NCI-H187 (cell line): ENCODE results near the gene NCF4.

Experiments used
- DNase-seq, 2 experiments: peaks; one replicate each; lab custom pipeline; 2025; lab: John Stamatoyannopoulos, UW

The NCF4 gene

DNA sequence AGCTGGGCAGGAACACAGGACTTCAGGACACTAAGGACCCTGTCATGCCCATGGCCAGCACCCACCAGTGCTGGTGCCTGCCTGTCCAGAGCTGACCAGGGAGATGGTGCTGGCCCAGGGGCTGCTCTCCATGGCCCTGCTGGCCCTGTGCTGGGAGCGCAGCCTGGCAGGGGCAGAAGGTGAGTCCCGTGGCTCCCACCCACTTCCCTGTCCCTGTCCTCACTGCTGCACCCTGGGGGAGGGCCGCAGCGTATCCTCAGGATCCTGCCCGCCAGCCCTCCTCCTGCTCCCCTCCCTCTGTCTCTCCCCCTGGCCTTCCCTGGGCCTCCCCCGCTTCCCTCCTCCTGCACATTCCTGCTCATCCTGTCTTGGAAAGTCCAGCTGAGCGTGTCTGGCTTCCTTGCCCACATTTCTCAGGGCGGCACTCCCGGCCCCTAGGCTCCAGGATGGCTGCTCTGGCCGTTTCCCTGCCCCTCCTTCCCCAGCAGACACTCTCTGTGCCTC is 61.4 kb downstream of the NCF4 start:
- DNase-seq, result no peak

DNA sequence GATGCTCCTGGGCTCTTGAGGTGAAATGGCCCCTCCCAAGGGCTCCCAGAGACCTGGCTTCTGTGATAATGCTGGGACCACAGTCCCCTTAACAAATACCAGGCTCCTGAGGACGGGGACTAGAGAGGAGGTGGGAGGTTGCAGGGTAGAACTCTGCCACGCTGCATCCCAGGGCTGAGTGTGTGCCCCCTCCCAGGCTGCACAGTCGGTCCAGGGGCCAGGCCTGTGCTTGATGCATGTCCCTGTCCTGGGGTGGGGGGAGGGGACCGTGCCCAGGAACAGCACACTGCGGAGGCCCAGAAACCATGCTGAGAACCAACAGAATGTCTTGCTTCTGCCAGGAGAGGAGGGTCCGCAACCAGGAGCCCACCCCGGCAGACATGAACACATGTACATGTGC is 61.9 kb downstream of the NCF4 start:
- no peak for DNase-seq

DNA sequence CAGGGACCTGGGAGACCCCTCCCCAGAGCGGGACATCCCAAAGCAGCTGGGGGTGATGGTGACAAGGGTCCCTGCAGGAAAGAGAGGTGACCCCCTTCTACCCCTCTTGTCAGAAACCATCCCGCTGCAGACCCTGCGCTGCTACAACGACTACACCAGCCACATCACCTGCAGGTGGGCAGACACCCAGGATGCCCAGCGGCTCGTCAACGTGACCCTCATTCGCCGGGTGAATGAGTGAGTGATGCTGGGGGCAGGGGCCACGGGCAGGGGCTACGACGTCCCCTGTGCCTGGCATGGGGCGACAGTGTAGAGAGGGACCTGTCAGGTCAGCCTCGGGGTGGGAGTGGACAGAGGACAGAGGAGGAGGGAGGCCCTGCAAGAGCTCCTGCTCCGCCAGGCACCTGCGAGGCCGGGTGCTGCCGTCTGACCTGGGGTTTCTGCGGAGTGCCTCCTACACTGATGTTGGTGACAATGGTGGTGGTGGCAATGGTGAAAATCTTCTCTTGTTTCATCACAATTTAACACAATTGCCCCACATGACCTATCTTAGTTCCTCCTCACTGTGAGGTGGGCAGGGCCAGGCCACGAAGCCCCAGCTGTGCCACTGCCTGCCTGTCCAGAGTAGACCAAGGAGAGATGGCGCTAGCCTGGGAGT is 62.5 kb downstream of the NCF4 start:
- no peak for DNase-seq

DNA sequence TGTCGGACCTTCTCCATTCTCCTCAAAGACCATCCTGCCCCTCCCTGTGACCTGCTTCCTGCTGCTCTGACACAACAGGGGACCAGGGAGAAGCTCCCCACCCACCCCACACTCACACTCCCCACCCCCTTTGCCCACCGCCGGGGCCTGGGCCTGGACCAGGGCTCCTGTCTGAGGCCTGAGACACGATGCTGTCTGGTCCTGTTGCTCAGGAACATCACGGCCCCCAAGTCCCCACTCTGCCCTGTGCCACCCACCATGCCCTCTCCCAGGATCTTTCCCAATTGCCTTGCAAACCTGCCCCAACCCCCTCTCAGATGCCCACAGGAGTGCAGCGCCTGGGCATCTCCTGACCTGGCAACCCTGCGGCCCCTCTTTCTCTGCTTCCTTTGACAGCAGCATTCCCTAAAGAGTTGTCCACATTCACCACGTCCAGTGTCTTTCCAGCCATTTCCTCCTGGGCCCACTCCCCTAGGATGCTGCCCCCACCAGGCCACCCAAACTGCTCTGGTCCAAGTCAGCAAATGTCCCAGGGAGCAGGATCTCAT is 63.4 kb downstream of the NCF4 start:
- DNase-seq, result no peak

DNA sequence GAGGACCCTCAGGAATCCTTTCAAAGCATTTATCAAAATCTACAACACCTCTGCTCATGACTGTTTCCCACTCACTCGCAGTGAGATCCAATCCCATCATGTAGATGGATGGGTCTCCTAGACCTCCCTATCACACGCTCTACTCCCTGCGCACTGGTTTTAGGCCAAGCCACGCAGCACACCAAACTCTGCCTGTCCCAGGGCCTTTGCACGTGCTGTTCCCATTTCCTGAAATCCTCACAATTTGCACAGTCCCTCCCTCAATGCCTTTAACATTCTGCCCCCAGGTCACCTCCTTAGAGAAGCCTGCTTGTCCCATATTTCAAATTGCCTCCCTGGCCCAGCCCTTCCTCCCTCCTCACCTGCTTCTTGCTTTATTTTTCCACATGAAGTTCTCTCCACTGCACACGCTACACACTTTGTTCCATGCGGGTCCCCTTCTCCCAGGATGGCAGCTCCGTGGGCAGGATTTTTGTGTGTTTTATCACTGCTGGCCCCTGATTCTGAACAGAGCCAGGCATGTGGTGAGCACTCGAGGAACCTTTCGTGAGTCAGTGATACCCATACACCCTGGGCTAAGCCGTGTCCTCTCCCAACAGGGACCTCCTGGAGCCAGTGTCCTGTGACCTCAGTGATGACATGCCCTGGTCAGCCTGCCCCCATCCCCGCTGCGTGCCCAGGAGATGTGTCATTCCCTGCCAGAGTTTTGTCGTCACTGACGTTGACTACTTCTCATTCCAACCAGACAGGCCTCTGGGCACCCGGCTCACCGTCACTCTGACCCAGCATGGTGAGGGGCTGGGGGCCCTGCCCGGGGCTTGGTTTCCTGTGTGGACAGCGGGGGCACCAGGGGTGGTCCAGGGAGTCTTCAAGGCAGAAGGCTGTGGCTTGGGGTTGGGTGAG is 64.8 kb downstream of the NCF4 start:
- no peak for DNase-seq

DNA sequence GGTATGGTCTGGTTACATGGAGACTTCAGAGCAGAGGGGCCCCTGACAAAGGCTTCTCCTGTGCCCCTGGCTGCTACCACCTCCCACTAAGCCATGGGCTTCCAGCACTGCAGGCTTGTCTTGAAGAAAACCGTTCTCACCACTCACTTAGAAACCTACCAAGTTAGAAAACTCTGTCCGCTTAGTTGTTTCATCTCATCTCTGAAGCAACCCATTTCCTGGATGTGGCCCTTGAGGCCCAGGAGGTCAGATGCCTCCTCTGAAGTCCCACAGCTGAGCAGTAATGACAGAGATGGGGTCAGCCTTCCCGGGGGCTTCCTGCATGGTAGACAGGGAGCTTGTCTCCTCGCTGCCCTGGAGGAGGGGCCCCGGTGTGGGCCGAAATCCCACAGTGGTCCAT is 65.5 kb downstream of the NCF4 start:
- DNase-seq, result no peak

DNA sequence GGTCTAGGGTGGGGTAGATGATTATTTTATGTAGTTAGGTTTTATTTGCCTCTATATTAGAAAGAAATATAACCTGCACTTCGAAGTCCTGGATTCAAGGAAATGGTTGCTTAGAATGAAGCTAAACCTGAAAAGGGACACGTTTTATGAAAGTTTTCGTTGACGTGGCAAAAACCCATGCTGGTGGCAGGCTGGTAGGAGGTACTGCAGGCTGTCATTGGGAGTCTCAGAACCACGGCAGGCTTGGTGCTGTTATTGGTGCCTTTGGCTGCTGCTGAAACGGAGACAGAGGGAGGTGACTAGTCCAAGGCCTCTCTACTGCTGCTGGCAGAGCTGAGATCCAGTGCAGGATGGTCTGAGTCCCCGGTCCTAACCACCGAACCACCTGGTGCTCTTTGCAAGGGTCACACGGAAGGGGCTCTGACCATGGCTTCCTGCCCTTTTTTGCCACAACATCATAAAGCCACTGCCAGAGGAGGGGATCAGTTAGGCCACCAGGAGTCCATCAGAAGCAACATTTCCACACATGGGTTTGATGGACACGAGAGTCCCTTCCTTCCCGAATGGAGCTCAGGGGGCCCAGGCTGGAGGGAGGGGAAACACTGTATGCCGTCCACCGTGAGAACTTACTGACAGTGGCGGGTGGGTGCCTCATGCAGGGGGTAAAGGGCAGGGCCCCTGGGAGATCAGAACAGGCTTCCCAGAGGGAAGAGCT is 66.1 kb downstream of the NCF4 start:
- no peak for DNase-seq
